Mucosa of gallbladder (tissue), 1 donor: ENCODE measurements around the gene ADAT3. TPM values are rescaled to one million over a fixed set of nuclear protein-coding genes. Genes with fewer than 3 reads are reported as not detected.
"Not testable (repeated sequence)": the region's sequence is repeated elsewhere in the genome, so short reads cannot be mapped to it uniquely, and the experiment has no call there.

ENCODE experiments used
- DNase-seq: peaks from one replicate; pipeline ENCODE4 v3.0.0-alpha.2; 2020; ENCODE audit warnings: low spot score
- total RNA-seq: library from RNA; stranded (reverse); gene quantifications from one replicate; pipeline ENCODE4 v1.2.1, GENCODE V29; 2021
- donor health status: DM: no; HTN: no; CAD: no.

The ADAT3 gene
- total RNA-seq, 1 donor from 2014 or later: 10.6 TPM

GRCh38 chr19:1866693-1867348 is 38.4 kb upstream of the ADAT3 start:
- DNase-seq: no peak

DNA sequence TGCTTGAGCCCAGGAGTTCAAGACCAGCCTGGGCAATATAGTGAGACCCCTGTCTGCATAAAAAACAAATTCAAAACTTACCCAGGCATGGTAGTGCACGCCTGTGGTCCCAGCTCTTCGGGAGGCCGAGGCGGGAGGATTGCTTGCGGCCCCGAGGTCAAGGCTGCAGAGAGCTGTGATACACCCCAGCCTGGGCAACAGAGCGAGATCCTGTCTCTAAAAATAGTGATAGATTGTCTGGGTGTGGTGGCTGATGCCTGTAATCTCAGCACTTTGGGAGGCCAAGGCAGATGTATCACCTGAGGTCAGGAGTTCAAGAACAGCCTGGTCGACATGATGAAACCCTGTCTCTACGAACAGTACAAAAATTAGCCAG is 37.9 kb upstream of the ADAT3 start:
- DNase-seq: no peak

DNA sequence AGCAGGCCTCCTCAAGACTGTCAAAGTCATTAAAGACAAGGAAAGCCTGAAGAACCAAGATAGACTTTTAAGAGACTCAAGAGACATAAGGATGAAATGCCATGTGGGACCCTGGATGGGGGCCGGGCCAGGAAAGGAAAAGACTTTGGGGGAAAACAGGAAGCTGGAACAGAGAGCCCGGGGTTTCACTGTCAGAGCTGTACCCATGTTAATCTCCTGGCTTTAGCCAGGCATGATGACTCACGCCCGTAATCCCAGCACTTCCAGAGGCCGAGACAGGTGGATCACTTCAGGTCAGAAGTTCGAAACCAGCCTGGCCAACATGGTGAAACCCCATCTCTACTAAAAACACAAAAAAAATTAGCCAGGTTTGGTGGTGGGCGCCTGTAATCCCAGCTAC is 36.2 kb upstream of the ADAT3 start:
- no peak for DNase-seq

- no peak for DNase-seq
Observed at GRCh38 chr19:1871140-1871597, 34.0 kb upstream of the ADAT3 start.

- DNase-seq: no peak
Observed at GRCh38 chr19:1871630-1872029, 33.6 kb upstream of the ADAT3 start.

GRCh38 chr19:1872807-1873523 is 32.2 kb upstream of the ADAT3 start:
- no peak for DNase-seq

- DNase-seq: no peak
Observed at GRCh38 chr19:1873524-1874473, 31.4 kb upstream of the ADAT3 start.

- no peak for DNase-seq
Observed at GRCh38 chr19:1874554-1875185, 30.5 kb upstream of the ADAT3 start.

- DNase-seq: not testable (repeated sequence)
Observed at GRCh38 chr19:1875265-1875645, 29.9 kb upstream of the ADAT3 start.

DNA sequence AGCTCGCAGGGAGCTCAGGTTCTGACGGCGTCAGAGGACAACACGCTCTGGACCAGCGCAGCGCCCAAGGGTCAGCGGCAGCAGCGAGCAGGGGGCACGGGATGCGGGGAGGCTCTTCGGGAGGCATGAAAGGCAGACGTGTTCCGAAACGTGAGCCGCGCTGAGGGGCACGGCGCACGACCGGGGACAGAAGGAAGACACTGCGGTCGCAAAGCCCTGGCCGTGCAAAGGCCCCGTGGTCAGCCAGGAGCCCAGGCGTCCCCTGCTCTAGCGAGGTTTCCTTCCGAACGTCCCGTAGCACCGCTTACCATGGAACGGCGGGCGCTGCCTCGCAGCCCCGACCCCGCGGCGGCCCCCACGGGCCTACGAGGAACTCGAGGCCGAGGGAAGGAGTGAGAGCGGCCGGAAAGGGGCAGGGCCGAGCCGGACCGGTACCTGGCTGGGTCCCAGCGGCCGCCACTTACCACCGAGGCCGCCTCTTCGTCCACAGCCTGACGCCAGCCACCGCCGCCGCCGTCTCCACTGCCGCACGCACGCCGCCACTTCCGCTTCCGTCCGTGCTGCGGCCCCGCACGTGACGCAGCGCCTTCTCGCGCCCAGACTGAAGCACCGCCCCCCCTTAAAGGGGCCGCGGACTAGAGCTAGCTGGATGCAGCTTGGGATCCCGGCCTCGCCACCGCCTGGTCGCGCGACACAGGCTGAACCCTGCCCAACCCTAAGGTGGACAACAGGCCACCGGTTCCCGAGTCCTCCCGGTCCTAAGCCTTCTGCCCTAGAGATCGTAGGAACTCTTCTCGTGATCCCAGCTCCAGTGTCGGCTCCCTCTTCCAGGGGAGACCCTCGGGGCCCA is 29.3 kb upstream of the ADAT3 start:
- DNase-seq: peak; percentile 93

DNA sequence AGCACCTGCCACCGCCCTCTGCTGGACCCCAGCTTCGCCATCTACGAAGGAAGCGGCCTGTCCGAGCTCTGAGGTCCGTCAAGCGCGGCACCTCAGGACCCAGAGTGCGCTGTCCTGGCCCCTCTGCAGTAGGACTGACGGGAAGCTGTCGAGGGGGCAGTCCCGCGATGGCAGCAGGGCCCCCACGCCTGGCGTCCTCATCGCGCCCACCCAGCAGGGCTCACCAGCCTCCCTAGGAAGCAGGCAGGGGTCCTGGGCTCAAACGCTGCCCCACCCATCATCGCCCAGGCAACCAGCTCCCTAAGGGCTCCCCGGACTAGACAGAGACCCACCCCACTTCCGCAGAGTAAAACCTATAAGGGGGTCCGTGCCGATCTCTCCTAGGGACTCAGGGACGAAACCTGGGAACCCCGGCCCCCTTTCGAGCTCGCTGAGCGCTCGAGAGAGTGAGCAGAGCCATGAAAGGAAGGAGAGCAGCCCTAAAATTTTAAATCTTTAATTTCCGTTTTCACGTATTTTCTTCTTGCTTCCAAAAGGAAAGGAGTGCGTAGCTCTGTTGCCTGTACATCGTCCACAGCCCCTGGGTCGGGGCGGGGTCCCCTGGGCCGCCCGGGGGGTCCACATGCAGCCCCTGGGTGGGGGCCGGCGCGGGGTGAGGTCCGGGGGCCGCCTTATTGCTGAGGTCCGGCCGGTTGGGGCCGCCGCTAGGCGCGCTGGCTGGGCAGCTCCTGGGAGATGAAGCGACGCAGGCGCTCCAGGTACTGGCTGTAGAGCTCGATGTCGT is 28.5 kb upstream of the ADAT3 start:
- DNase-seq: not testable (repeated sequence)

DNA sequence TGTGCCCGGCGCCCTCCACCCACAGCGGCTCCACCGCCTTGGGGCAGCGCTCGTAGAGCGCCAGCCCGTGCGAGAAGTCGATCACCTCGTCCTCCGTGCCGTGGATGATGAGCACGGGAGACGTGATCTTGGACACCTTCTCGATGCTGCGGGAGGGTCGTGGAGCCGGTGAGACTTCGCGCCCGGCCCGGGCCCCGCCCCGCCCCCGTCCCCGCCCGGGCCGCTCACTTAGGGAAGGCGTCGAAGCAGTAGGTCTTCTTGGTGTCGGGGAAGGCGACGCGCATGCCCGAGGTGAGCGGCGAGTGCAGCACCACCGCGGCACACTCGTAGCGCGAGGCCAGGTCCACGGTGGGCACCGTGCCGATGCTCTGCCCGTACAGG is 27.9 kb upstream of the ADAT3 start:
- DNase-seq: not testable (repeated sequence)

- not testable (repeated sequence) for DNase-seq
Observed at GRCh38 chr19:1878583-1878982, 26.6 kb upstream of the ADAT3 start.

DNA sequence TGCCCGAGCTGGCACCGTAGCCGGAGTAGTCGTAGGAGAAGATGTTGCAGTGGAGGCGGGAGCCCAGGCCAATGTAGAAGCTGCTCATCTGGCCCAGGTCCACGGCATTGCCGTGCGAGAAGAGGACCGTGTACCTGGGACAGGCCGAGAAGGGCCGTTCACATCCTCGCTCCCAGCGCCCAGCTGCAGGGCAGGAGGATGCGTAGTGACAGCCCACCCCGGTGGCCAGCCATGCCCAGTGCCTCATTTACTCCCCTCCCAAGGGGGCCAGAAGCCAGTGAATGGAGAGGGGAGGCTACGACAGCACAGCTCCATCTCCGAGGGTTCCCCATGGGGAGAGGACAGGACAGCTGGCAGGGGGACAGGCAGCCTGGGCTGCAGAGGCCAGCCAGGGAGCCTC is 25.2 kb upstream of the ADAT3 start:
- DNase-seq: not testable (repeated sequence)

DNA sequence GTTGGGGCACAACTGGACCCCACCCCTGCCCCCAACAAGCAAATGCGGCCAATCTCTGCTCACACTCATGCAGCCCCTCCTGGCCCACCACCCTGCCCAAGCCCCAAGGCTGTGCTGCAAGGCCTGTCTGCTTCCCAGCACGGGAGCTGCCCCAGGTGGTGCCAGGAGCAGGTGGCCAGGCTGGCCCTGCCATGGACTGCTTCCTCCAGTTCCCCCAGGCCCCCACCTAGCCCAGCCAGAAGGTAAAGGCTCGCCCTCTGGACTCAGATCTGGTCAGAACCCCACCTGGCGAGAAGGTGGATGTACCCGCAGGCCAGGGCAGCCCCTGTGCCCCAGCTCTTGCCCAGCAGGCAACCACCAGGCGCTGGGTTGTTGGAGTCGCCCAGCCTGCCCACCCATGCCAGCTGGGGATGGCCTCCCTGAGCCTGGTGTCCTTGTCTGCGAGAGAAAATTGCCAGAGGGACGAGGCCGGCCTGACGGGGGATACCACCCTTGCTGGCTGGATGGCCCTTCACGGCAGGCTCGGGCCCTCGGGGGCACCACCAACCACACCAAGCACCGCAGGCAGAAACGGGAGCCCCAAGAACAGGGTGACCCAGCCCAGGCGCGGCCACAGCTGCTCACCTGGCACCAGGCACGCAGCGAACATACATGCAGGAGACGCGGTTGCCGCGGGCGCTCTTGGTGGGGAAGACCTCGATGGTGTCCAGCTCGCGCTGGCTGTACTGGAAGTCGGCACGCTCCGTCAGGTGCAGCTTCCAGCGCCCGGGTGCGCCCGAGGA is 24.4 kb upstream of the ADAT3 start:
- DNase-seq: no peak

DNA sequence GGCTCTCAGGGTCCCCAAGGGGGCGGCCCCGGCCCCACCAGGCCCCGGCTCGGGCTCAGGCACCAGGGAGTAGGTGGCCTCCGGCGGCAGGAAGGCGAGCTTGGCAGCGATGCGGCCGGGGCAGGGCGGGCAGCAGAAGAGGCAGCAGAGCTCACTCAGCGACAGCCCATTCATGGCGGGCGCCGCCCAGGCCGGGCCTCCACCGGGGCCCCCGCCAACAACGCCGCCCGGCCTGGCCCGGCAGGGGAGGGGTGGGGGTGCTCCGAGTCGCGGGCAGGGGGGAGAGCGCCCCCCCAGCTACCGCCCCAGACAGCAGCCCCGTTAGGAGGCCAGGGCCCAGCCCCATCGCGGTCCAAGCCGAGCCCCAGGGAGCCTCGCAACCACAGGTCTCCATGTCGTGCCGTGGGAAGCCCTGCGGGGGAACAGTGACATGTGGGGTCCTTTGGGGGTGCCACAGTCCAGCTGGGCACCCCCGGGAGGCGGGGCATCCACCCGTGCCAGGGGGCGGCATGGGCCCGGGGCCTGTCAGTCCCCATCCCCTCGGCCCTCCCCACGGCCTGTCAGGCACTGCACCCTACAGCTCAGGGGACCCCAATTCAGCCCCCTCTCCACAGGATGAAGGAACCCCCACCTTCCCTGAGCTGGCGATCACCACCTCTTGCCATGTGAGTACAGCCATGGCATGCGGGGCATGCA is 23.7 kb upstream of the ADAT3 start:
- DNase-seq: not testable (repeated sequence)

DNA sequence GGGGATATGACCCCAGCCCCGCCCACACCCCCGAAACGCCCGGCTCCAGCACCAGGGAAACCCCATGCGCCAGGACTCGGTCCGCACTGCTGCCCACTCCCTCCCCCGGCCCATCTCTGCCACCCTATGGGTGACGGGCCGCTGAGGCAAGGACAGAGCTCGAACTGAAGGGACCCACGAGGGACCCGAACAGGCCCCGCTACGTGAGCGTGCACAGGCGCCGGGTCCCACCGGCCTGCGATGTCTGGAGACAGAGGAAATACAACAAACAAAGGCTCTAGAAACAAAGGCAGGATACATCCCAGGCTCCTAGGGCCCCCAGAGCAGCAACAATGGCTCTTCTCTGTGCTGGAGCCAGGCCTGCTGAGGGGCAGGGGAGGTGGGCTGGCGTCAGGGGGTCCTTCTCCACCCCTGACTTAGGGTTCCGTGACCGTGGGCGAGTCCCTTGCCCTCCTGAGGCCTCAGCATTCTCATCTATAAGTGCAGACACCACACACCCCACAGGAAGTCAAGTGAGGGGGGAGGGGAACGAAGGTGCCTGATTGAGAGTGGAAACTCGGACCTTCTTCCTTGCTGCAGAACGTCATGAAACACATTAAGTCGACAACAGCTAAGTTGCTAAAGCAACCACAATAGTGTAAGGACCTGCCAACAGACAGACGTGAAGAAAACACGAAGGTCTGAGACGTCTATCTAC is 23.0 kb upstream of the ADAT3 start:
- DNase-seq: no peak
